Activated B cell treated with CpG ODN at 0.5 μM for 24 hours (primary cell): ENCODE data around the gene OR13C5. TPM values are rescaled to one million over a fixed set of nuclear protein-coding genes. Genes with fewer than 3 reads are reported as not detected.
"Not testable (repeated sequence)": the region's sequence is repeated elsewhere in the genome, so short reads cannot be mapped to it uniquely, and the experiment has no call there.

Source experiments
- ATAC-seq: fragments of 200-7000 bp; cut with Tn5 transposase; one replicate; pipeline ENCODE4 v1.10.0; 2021; ENCODE audit warnings: low read depth, mild to moderate bottlenecking, moderate library complexity
- CTCF ChIA-PET: fragments of 350-600 bp; sonication (Branson Sonifier 250); formaldehyde crosslinking; loops from one replicate; lab custom pipeline; 2021; ENCODE audit warnings: antibody characterized with exemption; lab: Charles Lee
- POLR2A ChIA-PET: fragments of 350-600 bp; sonication (Branson Sonifier 250); formaldehyde crosslinking; loops from one replicate; lab custom pipeline; 2021; ENCODE audit warnings: antibody characterized with exemption; lab: Charles Lee
- DNase-seq: peaks from one replicate; pipeline ENCODE4 v3.0.0; 2022
- H3K27ac Mint-ChIP-seq: one replicate; pipeline ENCODE4 v1.8.0; 2020; ENCODE audit warnings: mixed read lengths
- H3K27me3 Mint-ChIP-seq: one replicate; pipeline ENCODE4 v1.8.0; 2021; ENCODE audit warnings: mixed read lengths
- H3K36me3 Mint-ChIP-seq: one replicate; pipeline ENCODE4 v1.8.0; 2021; ENCODE audit warnings: low read depth, mixed read lengths
- H3K4me1 Mint-ChIP-seq: one replicate; pipeline ENCODE4 v1.8.0; 2021; ENCODE audit warnings: mixed read lengths
- H3K4me3 Mint-ChIP-seq: one replicate; pipeline ENCODE4 v1.8.0; 2020; ENCODE audit warnings: mild to moderate bottlenecking, mixed read lengths
- H3K9me3 Mint-ChIP-seq: one replicate; pipeline ENCODE4 v1.8.0; 2020; ENCODE audit warnings: mixed read lengths
- intact Hi-C: fragments of 100-400 bp; cut with micrococcal nuclease; formaldehyde crosslinking; loops from one replicate; pipeline ENCODE4 v1.15.1; 2024
- total RNA-seq: library from RNA; stranded (reverse); gene quantifications from 2 replicates; pipeline ENCODE4 v1.2.3, GENCODE V29; 2022
- TF ChIP-seq, protein P1 (sequence below): fragments of 200-600 bp; IDR thresholded peaks from one replicate; pipeline ENCODE4 v1.8.0; 2022; ENCODE audit warnings: antibody characterized with exemption, mild to moderate bottlenecking

The OR13C5 gene, protein sequence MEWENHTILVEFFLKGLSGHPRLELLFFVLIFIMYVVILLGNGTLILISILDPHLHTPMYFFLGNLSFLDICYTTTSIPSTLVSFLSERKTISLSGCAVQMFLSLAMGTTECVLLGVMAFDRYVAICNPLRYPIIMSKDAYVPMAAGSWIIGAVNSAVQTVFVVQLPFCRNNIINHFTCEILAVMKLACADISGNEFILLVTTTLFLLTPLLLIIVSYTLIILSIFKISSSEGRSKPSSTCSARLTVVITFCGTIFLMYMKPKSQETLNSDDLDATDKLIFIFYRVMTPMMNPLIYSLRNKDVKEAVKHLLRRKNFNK
- total RNA-seq: not detected in 2 replicates

DNA sequence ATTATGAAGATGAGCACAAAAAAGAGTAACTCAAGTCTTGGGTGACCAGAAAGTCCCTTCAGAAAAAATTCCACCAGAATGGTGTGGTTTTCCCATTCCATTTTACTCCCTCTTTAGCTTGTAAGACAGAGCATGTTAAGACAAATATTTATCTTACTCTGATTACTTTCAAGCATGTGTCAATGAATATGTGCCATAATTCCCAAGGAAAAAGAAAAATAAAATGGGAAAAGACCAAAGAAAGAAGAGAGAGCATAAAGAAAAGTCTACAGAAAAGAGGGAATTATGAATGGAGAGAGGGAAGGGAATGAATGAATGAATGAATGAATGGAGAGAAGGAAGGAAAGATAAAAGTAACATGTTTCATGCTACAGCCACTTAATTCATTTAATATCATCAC, at the start of gene OR13C5:
TSS of gene OR13C5 (minus strand) at position 101 of the 400 bp plus-strand sequence. CDS start at position 101, 0 bp downstream.
- intact Hi-C loops, H3K36me3 Mint-ChIP-seq, H3K27me3 Mint-ChIP-seq, H3K9me3 Mint-ChIP-seq, ATAC-seq, DNase-seq, POLR2A ChIA-PET, H3K27ac Mint-ChIP-seq, H3K4me3 Mint-ChIP-seq, CTCF ChIA-PET, H3K4me1 Mint-ChIP-seq: not testable (repeated sequence)

DNA sequence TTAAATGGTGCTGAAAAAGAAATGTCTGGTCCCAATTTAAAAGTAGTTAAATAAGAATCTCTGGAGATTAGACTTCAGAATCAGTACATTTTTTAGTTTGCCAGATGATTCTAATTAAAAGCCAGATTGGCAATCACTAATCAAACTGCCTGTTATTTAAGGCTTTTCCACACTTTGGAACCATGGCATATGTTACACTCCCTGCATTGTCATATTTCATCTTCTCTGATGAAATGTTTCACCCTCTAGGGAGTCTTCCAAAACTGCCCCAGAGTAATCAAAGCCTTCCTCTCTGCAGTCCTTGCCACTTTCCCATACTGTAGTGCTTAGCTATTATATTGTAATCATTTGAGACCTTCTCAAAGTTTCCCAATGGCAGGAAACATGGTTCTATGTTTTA, 36.2 kb upstream of the OR13C5 start:
- ATAC-seq (no peak), DNase-seq (no peak)
- ChIA-PET CTCF (no interaction called here), POLR2A (no interaction called here)
- H3K4me3 Mint-ChIP-seq: no peak overlapping the region
- H3K27ac Mint-ChIP-seq: no peak overlapping the region
- intact Hi-C loops: no loop called here
- peaks cover 15% of the 10 kb centered on the region for H3K9me3 Mint-ChIP-seq
- TF ChIP-seq, protein P1, sequence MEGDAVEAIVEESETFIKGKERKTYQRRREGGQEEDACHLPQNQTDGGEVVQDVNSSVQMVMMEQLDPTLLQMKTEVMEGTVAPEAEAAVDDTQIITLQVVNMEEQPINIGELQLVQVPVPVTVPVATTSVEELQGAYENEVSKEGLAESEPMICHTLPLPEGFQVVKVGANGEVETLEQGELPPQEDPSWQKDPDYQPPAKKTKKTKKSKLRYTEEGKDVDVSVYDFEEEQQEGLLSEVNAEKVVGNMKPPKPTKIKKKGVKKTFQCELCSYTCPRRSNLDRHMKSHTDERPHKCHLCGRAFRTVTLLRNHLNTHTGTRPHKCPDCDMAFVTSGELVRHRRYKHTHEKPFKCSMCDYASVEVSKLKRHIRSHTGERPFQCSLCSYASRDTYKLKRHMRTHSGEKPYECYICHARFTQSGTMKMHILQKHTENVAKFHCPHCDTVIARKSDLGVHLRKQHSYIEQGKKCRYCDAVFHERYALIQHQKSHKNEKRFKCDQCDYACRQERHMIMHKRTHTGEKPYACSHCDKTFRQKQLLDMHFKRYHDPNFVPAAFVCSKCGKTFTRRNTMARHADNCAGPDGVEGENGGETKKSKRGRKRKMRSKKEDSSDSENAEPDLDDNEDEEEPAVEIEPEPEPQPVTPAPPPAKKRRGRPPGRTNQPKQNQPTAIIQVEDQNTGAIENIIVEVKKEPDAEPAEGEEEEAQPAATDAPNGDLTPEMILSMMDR: no peak
- H3K4me1 Mint-ChIP-seq: no peaks in the 10 kb centered on the region
- H3K36me3 Mint-ChIP-seq: no peaks in the 10 kb centered on the region
- H3K27me3 Mint-ChIP-seq: no peaks in the 10 kb centered on the region

DNA sequence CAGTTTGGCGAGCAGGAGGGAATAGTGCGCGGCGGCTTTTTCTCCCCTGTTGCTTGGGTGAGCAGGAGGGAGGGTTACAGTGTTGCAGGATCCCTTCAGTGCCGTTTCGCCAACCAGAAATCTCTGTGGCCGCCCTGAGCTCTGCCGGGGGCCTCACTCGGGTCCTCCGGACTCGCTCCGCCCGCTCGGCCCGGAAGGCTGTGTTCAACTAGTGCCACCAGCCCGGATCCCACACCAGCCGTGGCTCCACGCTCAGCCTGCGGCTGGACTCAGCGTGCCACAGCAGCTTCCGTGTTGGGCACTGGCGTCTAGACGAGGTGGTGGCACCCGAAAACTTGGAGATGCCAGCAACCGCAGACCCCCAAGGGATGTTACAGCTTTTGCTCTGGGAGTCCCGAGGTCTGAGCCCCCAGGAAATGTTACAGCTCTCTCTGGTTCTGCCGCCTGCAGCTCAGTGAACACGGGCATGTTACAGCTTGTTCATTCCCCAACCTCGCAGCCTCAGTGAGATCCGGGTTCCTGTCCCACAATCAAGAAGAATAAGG, 34.8 kb upstream of the OR13C5 start:
- H3K36me3 Mint-ChIP-seq: no peaks in the 10 kb centered on the region
- TF ChIP-seq, protein P1: no peak
- H3K27me3 Mint-ChIP-seq: no peaks in the 10 kb centered on the region
- DNase-seq (no peak), ATAC-seq (no peak)
- no peak overlapping the region for H3K27ac Mint-ChIP-seq
- H3K4me1 Mint-ChIP-seq: no peaks in the 10 kb centered on the region
- intact Hi-C loops: no loop called here
- peaks cover 8% of the 10 kb centered on the region for H3K9me3 Mint-ChIP-seq
- CTCF ChIA-PET: no interaction called here
- POLR2A ChIA-PET: no interaction called here
- H3K4me3 Mint-ChIP-seq: no peak overlapping the region

DNA sequence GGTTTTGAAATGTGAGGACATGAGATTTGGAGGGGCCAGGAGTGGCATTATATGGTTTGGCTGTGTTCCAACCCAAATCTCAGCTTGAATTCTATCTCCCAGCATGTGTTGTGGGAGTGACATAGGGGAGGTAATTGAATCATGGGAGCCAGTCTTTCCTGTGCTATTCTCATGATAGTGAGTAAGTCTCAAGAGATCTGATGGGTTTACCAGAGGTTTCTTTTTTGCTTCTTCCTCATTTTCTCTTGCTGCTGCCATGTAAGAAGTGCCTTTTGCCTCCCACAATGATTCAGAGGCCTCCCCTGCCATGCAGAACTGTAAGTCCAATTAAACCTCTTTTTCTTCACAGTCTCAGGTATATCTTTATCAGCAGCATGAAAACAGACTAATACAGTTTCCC, 26.8 kb upstream of the OR13C5 start:
- POLR2A ChIA-PET, ATAC-seq, CTCF ChIA-PET, H3K9me3 Mint-ChIP-seq, DNase-seq, H3K27me3 Mint-ChIP-seq, H3K36me3 Mint-ChIP-seq, H3K4me3 Mint-ChIP-seq, intact Hi-C loops, H3K4me1 Mint-ChIP-seq, H3K27ac Mint-ChIP-seq: not testable (repeated sequence)

DNA sequence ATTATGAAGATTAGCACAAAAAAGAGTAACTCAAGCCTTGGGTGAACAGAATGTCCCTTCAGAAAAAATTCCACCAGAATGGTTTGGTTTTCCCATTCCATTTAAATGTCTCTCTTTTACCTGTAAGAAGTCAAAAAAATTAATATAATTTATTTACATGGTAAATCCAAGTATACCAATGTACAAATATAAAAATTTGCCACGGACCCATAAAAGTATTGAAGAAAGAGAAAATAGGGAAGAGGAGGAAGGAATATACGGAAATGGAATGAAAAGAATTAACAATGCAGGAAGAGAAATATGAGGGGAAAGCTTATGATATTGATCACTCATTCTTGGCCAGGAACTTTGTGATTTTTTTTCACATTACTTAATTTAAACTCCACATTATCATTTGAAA, 18.9 kb upstream of the OR13C5 start, which contains the start of gene OR13C9:
TSS of gene OR13C9 (minus strand) at position 101 of the 400 bp plus-strand sequence. CDS start at position 101, 0 bp downstream.
- DNase-seq (no peak), ATAC-seq (no peak)
- intact Hi-C loops: no loop called here
- ChIA-PET POLR2A (no interaction called here), CTCF (no interaction called here)
- Mint-ChIP-seq H3K4me1 (no peaks in the 10 kb centered on the region), H3K27ac (no peak within 1 kb of the TSS), H3K27me3 (no peaks in the 10 kb centered on the region), H3K4me3 (no peak within 1 kb of the TSS), H3K36me3 (no peaks in the 10 kb centered on the region), H3K9me3 (no peaks in the 10 kb centered on the region)
- TF ChIP-seq, protein P1: no peak

DNA sequence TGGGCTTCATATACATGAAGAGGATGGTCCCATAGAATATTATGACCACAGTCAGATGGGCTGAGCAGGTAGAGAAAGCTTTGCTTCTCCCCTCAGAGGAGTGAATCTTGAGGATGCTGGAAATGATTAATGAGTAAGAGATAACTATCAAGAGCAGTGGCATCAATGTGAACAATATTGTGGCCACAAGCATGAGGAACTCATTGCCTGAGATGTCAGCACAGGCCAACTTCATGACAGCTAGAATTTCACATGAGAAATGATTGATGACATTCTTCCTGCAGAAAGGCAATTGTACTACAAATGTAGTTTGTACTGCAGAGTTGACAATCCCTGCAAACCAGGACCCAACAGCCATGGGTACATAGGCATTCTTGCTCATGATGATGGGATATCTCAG, 18.2 kb upstream of the OR13C5 start:
- no peaks in the 10 kb centered on the region for H3K9me3 Mint-ChIP-seq
- intact Hi-C loops: no loop called here
- DNase-seq (no peak), ATAC-seq (no peak)
- TF ChIP-seq, protein P1: no peak
- no peak overlapping the region for H3K4me3 Mint-ChIP-seq
- H3K4me1 Mint-ChIP-seq: no peaks in the 10 kb centered on the region
- ChIA-PET CTCF (no interaction called here), POLR2A (no interaction called here)
- H3K27ac Mint-ChIP-seq: no peak overlapping the region
- H3K36me3 Mint-ChIP-seq: no peaks in the 10 kb centered on the region
- H3K27me3 Mint-ChIP-seq: no peaks in the 10 kb centered on the region
